CD4-positive, alpha-beta T cell treated with Interleukin-10 for 1 hour (primary cell): ENCODE results near the gene C1orf174.
A peak's percentile ranks its signal among the peaks of the same experiment; 100 is the strongest.

Experiments
- DNase-seq: peaks from one replicate; pipeline ENCODE4 v3.0.0-alpha.2; 2020

The C1orf174 gene

DNA sequence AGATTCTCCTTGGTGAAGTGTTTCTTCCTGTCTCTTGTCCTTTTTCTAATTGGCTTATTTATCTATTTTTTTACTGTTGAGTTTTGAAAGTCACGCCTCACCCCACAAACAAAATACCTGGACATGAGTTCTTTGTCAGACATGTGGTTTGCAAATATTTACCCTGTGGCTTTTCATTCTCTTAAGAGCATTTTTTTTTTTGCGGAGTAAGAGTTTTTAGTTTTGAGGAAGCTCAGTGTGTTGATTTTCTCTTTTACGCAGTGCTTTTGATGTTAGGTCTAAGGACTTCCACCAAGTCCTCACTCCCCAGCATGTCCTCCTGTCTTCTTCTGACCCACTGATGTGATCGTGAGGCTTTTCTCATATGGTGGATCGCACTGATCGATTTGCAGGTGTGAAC, 35.2 kb downstream of the C1orf174 start:
- DNase-seq: no peak

DNA sequence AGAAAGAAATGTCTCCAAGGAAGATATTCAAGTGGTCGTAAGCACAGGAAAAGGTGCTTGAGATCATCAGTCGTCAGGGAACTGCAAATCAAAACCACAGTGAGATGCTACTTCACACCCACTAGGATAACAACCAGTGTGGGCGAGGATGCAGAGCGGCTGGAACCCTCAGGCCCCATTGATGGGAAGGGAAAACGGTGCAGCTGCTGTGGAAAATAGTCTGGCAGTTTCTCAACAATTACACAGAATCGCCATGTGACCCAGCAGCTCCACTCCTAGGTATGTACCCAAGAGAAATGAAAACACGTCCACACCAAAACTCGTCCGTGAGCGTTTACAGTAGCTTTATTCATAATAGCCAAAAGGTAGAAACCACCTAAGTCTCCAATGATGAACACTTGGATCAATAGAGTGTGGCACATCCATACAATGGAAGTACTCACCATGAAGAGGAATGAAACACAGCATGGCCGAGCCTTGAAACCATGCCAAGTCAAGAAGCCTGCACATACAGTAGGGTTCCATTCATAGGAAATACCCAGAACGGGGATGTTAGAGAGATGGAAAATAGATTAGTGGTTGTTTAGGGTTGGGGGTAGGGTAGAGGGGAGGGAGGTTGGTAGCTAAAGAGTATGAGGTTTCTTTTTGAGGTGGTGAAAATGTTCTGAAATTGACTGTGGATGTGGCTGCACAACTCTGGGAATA, 36.7 kb downstream of the C1orf174 start:
- no peak for DNase-seq

DNA sequence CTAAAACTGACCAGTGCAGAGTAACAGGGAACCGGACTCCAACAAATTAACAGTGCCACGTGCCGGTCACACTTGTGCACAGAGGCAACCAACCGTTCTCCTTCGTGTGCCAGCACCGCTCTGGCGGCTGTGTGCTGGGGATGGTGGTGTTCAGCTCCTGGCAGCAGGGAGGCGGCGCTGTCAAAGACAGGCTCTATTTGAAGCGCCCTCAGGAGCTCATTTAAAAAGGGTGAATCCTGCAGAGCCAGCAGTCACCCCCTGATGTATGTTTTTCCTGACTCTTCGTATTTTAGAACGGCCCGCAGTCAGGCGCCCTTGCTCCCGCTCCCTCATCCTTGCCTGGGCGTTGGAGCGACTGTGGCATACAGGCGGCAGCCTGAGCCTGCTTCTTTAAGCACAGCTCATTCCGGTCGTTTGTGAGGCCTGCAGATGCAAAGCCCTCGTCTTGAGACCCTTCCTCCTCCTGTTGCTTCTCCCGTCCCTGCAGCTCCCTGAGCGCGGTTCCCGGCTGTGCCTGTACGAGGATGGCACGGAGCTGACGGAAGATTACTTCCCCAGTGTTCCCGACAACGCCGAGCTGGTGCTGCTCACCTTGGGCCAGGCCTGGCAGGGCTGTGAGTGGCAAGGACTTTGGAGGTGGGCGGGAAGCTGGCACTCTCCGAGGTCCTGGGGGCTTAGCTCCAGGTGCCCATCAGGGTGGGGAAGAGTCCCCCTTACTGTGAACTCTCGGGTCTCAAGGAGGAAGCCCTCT, 41.7 kb downstream of the C1orf174 start:
- no peak for DNase-seq

DNA sequence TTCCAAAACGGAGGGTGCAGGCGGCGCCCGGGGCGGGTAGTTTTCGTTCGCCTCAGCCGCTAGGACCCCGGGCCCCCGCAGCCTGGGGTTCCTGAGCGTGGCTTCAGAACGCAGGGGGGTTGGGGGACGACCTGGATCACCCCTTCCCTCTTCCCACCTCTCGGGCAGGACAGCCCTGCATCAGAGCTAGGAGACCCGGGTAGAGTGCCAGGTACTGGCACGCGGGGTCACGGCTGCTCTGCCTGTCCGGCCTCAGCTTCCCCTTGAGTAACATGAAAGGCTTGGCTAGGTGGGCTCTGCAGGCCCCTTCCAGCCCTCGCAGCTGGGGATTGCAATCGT, 42.3 kb downstream of the C1orf174 start:
- no peak for DNase-seq

DNA sequence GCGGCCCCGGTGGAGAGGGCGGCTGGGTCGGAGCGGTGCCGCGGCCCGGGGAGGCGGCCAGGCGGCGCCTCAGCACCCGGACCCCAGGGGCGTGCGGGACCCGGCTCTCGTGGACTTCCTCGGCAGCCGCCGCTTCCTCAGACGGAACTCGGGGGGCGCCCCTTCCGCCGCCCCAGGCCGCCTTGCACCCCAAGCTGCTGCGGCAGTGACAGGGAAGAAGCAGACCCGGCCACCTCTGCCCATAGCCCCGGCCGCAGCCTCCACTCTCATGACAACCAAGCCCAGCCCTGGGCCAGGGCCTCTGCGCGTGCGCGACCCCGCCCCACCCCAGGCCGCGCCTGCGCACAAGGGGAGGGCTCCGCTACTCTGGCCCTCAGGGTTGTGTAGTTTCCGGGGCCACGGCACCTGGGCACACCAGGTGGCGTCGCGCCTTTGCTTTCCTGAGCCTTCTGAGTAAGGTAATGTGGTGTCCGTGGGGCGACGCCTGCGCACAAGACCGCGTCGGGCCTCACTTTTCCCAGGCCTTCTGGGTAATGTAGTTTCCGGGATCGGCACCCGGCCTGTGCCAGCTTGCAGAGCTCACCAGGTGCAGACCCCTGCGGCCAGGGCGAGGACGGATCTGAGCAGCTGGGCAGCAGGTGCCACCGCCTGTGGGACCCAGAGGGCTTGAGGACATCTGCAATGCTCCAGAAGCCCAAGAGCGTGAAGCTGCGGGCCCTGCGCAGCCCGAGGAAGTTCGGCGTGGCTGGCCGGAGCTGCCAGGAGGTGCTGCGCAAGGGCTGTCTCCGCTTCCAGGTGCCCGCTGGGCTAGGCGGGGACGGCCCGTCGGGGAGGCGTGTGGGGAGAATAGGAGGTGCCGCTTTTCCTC, 42.9 kb downstream of the C1orf174 start, which contains the start of the genes CEP104 and DFFB:
TSS of gene CEP104 (minus strand) at position 289 of the 868 bp plus-strand sequence. CDS start 4,804 bp downstream, outside the sequence.
TSS of gene DFFB (plus strand) at position 554 of the 868 bp plus-strand sequence. CDS start at position 682, 128 bp downstream.
- peak; percentile 99 for DNase-seq

DNA sequence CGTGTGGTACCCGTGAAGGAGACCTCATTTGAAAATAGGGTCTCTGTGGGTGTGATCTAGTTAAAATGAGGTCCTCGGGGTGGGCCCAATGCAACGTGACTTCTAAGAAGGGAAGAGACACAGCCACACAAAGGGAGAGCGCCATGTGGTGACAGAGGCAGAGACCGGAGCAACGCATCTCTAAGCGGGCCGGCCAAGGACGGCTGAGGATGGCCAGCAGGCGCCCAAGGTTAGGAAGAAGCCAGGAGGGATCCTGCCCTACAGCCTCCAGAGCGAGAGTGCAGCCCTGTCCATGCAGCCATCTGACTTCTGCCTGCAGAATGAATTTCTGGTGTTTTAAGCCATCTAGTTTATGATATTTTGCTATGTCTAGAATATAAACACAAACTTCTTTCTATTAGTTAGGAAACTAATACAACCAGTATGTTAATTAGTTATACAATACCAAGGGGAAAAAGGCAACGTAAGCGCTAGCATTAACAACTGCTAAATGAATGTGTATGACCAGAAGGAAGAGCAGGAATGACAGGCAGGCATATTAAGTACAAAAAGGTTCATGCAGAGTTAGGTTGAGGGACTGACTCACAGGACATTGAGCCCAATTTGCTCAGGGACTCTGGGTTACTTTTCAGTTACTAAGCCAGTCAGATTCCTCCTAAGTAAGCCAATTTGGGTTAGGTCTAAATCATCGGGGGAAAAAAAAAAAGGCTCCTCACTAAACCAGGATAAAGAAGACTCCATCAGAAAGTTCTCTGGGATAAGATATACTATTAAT, 47.2 kb downstream of the C1orf174 start:
- no peak for DNase-seq

DNA sequence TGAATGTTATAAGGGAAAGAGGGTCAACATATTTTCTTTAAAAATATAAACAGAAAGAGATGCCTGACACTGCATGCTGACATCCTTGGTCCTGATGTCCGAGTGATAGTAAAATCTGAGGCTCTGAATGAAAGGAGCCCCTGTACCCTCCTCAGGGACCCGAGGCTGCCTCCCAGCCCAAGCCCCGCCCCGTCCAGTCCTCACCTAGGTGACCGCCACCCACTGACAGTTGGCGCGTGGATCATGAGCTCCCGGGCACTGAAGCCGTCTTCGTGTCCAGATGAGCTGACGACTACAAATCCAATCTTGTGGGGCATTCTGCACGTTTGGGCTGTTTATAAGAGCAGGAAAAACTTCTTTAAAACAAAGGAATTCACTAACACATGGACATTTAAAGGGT, 48.0 kb downstream of the C1orf174 start:
- DNase-seq: no peak

DNA sequence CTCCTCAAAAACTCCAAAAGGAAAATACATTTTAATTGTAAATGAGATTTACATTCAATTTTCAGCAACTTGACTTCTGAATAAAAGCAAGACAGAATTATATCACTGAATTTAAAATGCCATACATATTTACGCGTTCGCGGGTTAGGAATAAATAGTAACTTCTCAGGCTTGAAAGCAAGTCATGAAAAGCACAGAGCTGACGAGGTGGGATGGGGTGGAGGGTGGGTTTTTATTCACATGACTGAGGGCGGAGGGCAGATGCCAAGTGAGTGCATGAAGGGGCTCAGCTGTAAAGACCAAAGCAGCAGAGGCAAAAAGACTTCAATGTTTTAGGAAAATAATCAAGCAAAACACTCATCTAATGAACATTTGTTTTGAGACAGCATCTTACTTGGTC, 48.8 kb downstream of the C1orf174 start:
- no peak for DNase-seq

DNA sequence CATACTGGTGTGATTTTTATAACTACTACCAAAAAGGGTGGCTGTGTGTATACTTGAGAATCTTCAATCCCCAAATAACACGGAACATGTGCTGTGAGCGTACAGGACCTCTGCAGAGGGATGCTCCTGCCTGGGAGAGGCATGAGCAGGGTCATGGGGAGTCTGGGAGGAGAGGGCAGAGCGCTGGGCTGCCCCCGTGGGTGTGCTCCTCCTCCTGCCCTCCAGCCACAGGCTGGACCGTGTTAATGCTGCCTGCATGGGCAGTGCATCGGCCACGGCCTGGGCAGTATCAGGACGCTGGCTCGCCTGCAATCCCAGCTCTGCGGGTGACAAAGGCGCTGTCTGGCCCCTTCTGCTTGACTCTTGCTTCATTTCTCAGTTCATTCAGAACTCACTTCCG, 49.2 kb downstream of the C1orf174 start:
- DNase-seq: no peak

DNA sequence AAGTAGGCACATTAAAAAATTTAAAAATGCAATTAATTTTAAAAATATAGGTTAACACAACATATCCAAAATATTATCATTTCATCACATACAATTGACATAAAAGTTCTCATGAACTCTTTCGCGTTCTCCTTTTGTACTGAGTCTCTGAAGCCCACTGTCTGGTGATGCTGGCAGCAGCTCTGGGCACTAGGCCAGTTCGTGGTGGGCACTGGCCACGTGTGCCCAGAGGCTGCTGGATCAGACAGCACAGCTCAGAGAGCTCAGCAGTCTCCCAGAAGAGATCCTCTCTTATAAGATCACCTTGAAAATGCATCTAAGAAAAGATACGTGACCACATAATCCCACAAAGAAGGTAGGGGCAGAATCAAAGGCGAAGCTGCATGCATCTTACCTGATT, 53.0 kb downstream of the C1orf174 start:
- no peak for DNase-seq

DNA sequence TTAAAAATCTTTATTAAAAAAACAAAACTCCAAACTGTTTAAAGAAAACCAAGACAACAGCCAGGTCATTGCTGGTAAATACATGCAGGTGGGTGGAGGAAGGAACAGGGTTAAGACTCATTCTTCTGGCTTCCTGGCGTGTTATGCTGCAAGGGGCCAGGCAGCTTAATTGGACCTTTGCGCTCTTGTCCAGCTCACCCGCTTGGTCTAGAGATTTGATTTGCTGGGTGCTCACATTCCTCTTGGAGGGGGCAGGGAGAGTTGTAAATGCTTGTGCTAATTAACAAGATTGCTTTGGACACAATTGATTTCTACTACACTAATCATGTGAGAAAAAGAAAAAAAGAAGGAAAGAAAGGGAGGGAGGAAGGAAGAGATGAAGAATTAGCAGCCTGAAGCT, 53.5 kb downstream of the C1orf174 start:
- DNase-seq: no peak

DNA sequence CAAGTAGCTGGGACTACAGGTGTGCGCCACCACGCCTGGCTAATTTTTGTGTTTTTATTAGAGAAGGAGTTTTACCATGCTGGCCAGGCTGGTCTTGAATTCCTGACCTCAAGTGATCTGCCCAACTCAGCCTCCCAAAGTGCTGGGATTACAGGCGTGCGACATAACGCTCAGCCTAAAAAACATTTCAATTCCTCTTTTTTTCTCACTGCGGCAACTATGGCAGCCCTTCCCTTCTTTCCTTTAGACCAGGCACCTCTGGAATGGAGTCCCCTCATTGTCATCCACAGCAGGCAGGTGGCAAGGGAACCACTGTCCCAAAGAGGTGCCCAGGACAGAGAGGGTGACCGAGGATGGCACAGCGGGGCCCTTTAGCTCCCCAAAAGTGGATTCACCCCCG, 57.2 kb downstream of the C1orf174 start:
- no peak for DNase-seq

DNA sequence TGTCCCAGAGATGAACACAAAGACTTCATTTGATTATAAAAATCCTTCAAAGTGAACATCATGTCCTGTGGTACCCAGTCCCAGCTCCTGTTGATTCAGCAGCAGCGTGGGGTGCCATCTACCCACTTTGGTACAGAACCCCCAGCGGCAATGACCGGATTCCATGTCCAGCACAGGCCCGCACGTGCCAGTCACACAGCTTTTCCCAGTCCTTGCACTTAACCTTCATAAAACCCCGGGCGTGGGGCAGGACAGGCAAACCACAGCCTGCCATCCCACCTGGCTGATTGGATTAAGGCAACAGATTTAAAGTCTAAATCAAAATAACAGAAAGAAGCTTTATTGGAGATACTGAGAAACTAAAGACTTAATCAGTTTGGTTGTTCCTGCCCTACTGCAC, 58.6 kb downstream of the C1orf174 start:
- DNase-seq: no peak
